IMR-90 (cell line): ENCODE data around the gene ATP5MC3. TPM values are rescaled to one million over a fixed set of nuclear protein-coding genes. Genes with fewer than 3 reads are reported as not detected.

ENCODE experiments used
- ATAC-seq: fragments of 200-7000 bp; cut with Tn5 transposase; 2 replicates; pipeline ENCODE4 v1.9.1; 2020; ENCODE audit warnings: low read depth, mild to moderate bottlenecking, moderate library complexity
- BruUV-seq: library from RNA; stranded (reverse); fragments of 400-500 nt; replicated peaks from 2 replicates; lab custom pipeline; 2021; lab: Mats Ljungman, UMichigan
- CTCF ChIA-PET: fragments of 300-600 bp; formaldehyde crosslinking; extraction: SDS; loops from one replicate; lab custom pipeline; 2021; ENCODE audit warnings: antibody characterized with exemption; lab: Yijun Ruan, JAX
- POLR2A ChIA-PET: fragments of 300-600 bp; sonication (Branson Sonifier 250); formaldehyde crosslinking; loops from one replicate; lab custom pipeline; 2022; ENCODE audit warnings: antibody characterized with exemption; ENCODE audit not compliant: unreplicated experiment; lab: Charles Lee
- DNase-seq: peaks from one replicate; pipeline ENCODE4 v3.0.0; 2013
- H2AFZ ChIP-seq: replicated peaks from 2 replicates; pipeline ENCODE3; 2013; ENCODE audit warnings: low read length, mild to moderate bottlenecking; ENCODE audit not compliant: poor library complexity
- H2AK5ac ChIP-seq: 2 replicates; pipeline ENCODE4 v1.6.1; 2013; ENCODE audit warnings: low read depth, low read length, inconsistent platforms
- H2AK9ac ChIP-seq: replicated peaks from 2 replicates; pipeline ENCODE3; 2013; ENCODE audit warnings: mild to moderate bottlenecking, low read depth, low read length, moderate library complexity; ENCODE audit not compliant: poor library complexity
- H2BK120ac ChIP-seq: 2 replicates; pipeline ENCODE4 v1.6.1; 2013; ENCODE audit warnings: low read depth, low read length, inconsistent platforms
- H2BK15ac ChIP-seq: 3 replicates; pipeline ENCODE4 v1.6.1; 2013; ENCODE audit warnings: low read depth, low read length, inconsistent platforms
- H2BK20ac ChIP-seq: 2 replicates; pipeline ENCODE4 v1.6.1; 2013; ENCODE audit warnings: low read depth, mild to moderate bottlenecking, inconsistent platforms, low read length, moderate library complexity
- H2BK5ac ChIP-seq: 2 replicates; pipeline ENCODE4 v1.6.1; 2013; ENCODE audit warnings: mild to moderate bottlenecking, low read depth, low read length, inconsistent platforms; ENCODE audit not compliant: poor library complexity, severe bottlenecking
- H3K14ac ChIP-seq: replicated peaks from 2 replicates; pipeline ENCODE4 v1.6.1; 2013; ENCODE audit warnings: low read depth, low read length, inconsistent platforms
- H3K18ac ChIP-seq: 2 replicates; pipeline ENCODE4 v1.6.1; 2013; ENCODE audit warnings: low read depth, low read length, control low read depth
- H3K23ac ChIP-seq: 2 replicates; pipeline ENCODE4 v1.6.1; 2013; ENCODE audit warnings: low read depth, low read length, inconsistent platforms
- H3K27ac ChIP-seq: 2 replicates; pipeline ENCODE4 v1.5.1; 2013; ENCODE audit warnings: mild to moderate bottlenecking, control low read depth, low read length; ENCODE audit not compliant: insufficient read depth
- H3K27me3 ChIP-seq: 2 replicates; pipeline ENCODE4 v1.6.1; 2013; ENCODE audit warnings: low read length; ENCODE audit not compliant: control insufficient read depth, insufficient read depth
- H3K36me3 ChIP-seq: 2 replicates; pipeline ENCODE4 v1.6.1; 2013; ENCODE audit warnings: low read length, mixed read lengths; ENCODE audit not compliant: control insufficient read depth, insufficient read depth
- H3K4ac ChIP-seq: 2 replicates; pipeline ENCODE4 v1.6.1; 2013; ENCODE audit warnings: low read depth, low read length, inconsistent platforms
- H3K4me1 ChIP-seq: 2 replicates; pipeline ENCODE4 v1.6.1; 2013; ENCODE audit warnings: low read length, mixed read lengths; ENCODE audit not compliant: control insufficient read depth, insufficient read depth
- H3K4me2 ChIP-seq: 2 replicates; pipeline ENCODE4 v1.6.1; 2013; ENCODE audit warnings: low read depth, mild to moderate bottlenecking, control low read depth, low read length, moderate library complexity
- H3K4me3 ChIP-seq: 2 replicates; pipeline ENCODE4 v1.5.1; 2013; ENCODE audit warnings: low read depth, mild to moderate bottlenecking, control low read depth, low read length, moderate library complexity; ENCODE audit not compliant: insufficient read depth
- H3K56ac ChIP-seq: 2 replicates; pipeline ENCODE4 v1.6.1; 2013; ENCODE audit warnings: low read length, inconsistent platforms; ENCODE audit not compliant: insufficient read depth; ENCODE audit errors: extremely low read depth
- H3K79me1 ChIP-seq, 2 experiments: 2 replicates each; pipeline ENCODE4 v1.6.1; 2013; ENCODE audit warnings: low read length in 2 of 2, inconsistent platforms in 1 of 2, low read depth in 1 of 2
- H3K9ac ChIP-seq: 2 replicates; pipeline ENCODE4 v1.6.1; 2013; ENCODE audit warnings: low read depth, low read length, control low read depth
- H3K9me1 ChIP-seq: 2 replicates; pipeline ENCODE4 v1.6.1; 2013; ENCODE audit warnings: low read length, inconsistent platforms; ENCODE audit not compliant: insufficient read depth
- H3K9me3 ChIP-seq: 2 replicates; pipeline ENCODE4 v1.6.1; 2013; ENCODE audit warnings: low read length; ENCODE audit not compliant: control insufficient read depth, insufficient read depth
- H4K20me1 ChIP-seq: 2 replicates; pipeline ENCODE4 v1.6.1; 2013; ENCODE audit warnings: low read length, inconsistent platforms; ENCODE audit not compliant: insufficient read depth
- H4K5ac ChIP-seq: 2 replicates; pipeline ENCODE4 v1.6.1; 2013; ENCODE audit warnings: mild to moderate bottlenecking, low read depth, low read length, control low read depth
- H4K8ac ChIP-seq, 2 experiments: 2 replicates each; pipeline ENCODE4 v1.6.1; 2013; ENCODE audit warnings: low read depth in 2 of 2, low read length in 2 of 2, control low read depth in 1 of 2, inconsistent platforms in 1 of 2
- H4K91ac ChIP-seq: 2 replicates; pipeline ENCODE4 v1.6.1; 2013; ENCODE audit warnings: low read depth, low read length, inconsistent platforms; ENCODE audit not compliant: insufficient read depth
- RAD21 ChIP-seq: IDR thresholded peaks from 2 replicates; pipeline ENCODE4 v1.6.1; 2012; ENCODE audit warnings: low read length, improper control_type of control experiment
- WGBS, 2 experiments: methylation state at CpG; one replicate each; pipeline versions ENCODE4 v1.1.5 to v1.1.7; 2013; ENCODE audit warnings: missing lambda C conversion rate in 2 of 2; ENCODE audit not compliant: insufficient read length in 1 of 2; ENCODE audit errors: extremely low coverage in 2 of 2; 5-methylcytosine and 5-hydroxymethylcytosine counted together
- dilution Hi-C: fragments of 300-500 bp; cut with HindIII; formaldehyde crosslinking; loops from one replicate; pipeline ENCODE4 v1.14.3; 2018; ENCODE audit warnings: low sequenced_read_pairs; ENCODE audit not compliant: unreplicated experiment
- in situ Hi-C: fragments of 300-500 bp; cut with MboI; formaldehyde crosslinking; loops from 3 replicates; pipeline ENCODE4 v1.14.3; 2019; ENCODE audit warnings: low sequenced_read_pairs, inconsistent platforms, mixed read lengths
- intact Hi-C: fragments of 100-400 bp; cut with micrococcal nuclease; formaldehyde crosslinking; loops from 2 replicates; pipeline ENCODE4 v1.10.0; 2022
- polyA plus RNA-seq, 3 experiments: library from polyadenylated mRNA; depleted of rRNA; stranded (reverse); fragments of >200 nt; gene quantifications; 2 replicates each; pipeline ENCODE4 v1.2.3, GENCODE V29; 2012; ENCODE audit warnings: low replicate concordance in 1 of 3
- total RNA-seq: library from RNA; depleted of rRNA; stranded (reverse); fragments of >200 nt; gene quantifications from 2 replicates; pipeline ENCODE4 v1.2.3, GENCODE V29; 2012
- TF ChIP-seq, protein P1 (sequence below): fragments of 150-350 bp; IDR thresholded peaks from 2 replicates; pipeline ENCODE4 v1.6.1; 2016; ENCODE audit warnings: low read depth, mild to moderate bottlenecking, low read length, moderate library complexity, borderline replicate concordance

The ATP5MC3 gene
- total and polyA plus RNA-seq, 2 of the 4 experiments (the other 2 are of a cell fraction): 167 to 365 TPM

DNA sequence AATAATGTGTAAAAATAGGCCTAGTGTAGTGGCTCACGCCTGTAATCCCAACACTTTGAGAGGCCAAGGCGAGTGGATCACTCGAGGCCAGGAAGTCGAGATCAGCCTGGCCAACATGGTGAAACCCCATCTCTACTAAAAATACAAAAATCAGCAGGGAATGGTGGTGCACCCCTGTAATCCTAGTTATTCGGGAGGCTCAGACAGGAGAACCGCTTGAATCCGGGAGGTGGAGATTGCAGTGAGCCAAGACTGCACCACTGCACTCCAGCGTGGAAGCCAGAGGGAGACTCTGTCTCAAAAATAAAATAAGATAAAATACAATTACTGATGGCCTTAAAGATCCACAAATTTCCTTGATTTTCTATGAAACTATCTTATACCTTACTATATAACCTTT is 17.3 kb downstream of the ATP5MC3 start:
- no peaks in the 10 kb centered on the region; the same call in 1 of the 2 replicates for H3K9me1 ChIP-seq
- H3K18ac ChIP-seq: no peak overlapping the region
- H3K4ac ChIP-seq: no peak overlapping the region
- ATAC-seq (no peak), DNase-seq (no peak)
- no peak overlapping the region for H4K91ac ChIP-seq
- H4K5ac ChIP-seq: no peak overlapping the region
- in situ Hi-C loops: no loop called here
- H3K79me1 ChIP-seq: peaks cover 3 to 22% of the 10 kb centered on the region in 2 experiments; a peak in 2 of 4 replicates
- H2BK15ac ChIP-seq: no peak overlapping the region
- H2BK120ac ChIP-seq: no peak overlapping the region
- H4K20me1 ChIP-seq: peaks cover 45% of the 10 kb centered on the region
- BruUV-seq: no TSS peak
- no peaks in the 10 kb centered on the region for H3K4me1 ChIP-seq
- no peak overlapping the region for H3K27ac ChIP-seq
- H2AFZ ChIP-seq: no peak overlapping the region
- H2BK20ac ChIP-seq: no peak overlapping the region
- no peak overlapping the region for H3K23ac ChIP-seq
- dilution Hi-C loops: no loop called here
- H3K4me2 ChIP-seq: no peak overlapping the region
- H3K4me3 ChIP-seq: no peak overlapping the region
- no peak overlapping the region for H2BK5ac ChIP-seq
- no CpG with 5 or more reads among the region's 8 CpGs for WGBS, 2 experiments
- H4K8ac ChIP-seq: no peak overlapping the region
- TF ChIP-seq RAD21: no peak
- TF ChIP-seq, protein P1, sequence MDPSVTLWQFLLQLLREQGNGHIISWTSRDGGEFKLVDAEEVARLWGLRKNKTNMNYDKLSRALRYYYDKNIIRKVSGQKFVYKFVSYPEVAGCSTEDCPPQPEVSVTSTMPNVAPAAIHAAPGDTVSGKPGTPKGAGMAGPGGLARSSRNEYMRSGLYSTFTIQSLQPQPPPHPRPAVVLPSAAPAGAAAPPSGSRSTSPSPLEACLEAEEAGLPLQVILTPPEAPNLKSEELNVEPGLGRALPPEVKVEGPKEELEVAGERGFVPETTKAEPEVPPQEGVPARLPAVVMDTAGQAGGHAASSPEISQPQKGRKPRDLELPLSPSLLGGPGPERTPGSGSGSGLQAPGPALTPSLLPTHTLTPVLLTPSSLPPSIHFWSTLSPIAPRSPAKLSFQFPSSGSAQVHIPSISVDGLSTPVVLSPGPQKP: no peak
- ChIA-PET CTCF (no interaction called here), POLR2A (no interaction called here)
- no peak overlapping the region for H3K14ac ChIP-seq
- no peak overlapping the region for H2AK9ac ChIP-seq
- intact Hi-C loops: no loop called here
- no peaks in the 10 kb centered on the region for H3K9me3 ChIP-seq
- H2AK5ac ChIP-seq: no peak overlapping the region
- H3K56ac ChIP-seq: no peak overlapping the region
- H3K27me3 ChIP-seq: no peaks in the 10 kb centered on the region
- peaks cover 2% of the 10 kb centered on the region; the same call in 1 of the 2 replicates for H3K36me3 ChIP-seq
- H3K9ac ChIP-seq: no peak overlapping the region
